ENCODE data around the gene ADCY9.

GRCh38 chr16:4096509-4096908 lies 19.7 kb downstream of the ADCY9 start:
- no peak for TF ChIP-seq REST (IDR thresholded peaks at IDR 0.05; ENCODE audit: insufficient replicate concordance, low read depth)
- TF ChIP-seq GABPA (IDR thresholded peaks at IDR 0.05; ENCODE audit: low read depth), result no peak
- no peak for TF ChIP-seq CTCF (IDR thresholded peaks at IDR 0.05; ENCODE audit: insufficient read depth, low read length)
- no peak for TF ChIP-seq POLR2AphosphoS5 (IDR thresholded peaks at IDR 0.05; ENCODE audit: low read depth)
